Vagina (tissue), 2 donors: Measurements from ENCODE around the gene AFF3. TPM values are rescaled to one million over a fixed set of nuclear protein-coding genes. Genes with fewer than 3 reads are reported as not detected.
"Not testable (repeated sequence)": the region's sequence is repeated elsewhere in the genome, so short reads cannot be mapped to it uniquely, and the experiment has no call there.

Experiments
- DNase-seq, 2 donors: peaks; one replicate each; pipeline ENCODE4 v3.0.0-alpha.2; 2017; ENCODE audit errors: extremely low spot score in 2 of 2
- H3K27ac ChIP-seq: fragments of 200-600 bp; sonication (generic); one replicate; pipeline ENCODE4 v1.5.1; 2019
- H3K27me3 ChIP-seq: fragments of 200-600 bp; sonication (generic); one replicate; pipeline ENCODE4 v1.5.1; 2019
- H3K36me3 ChIP-seq, 2 donors: fragments of 200-600 bp; sonication (generic); one replicate each; pipeline ENCODE4 v1.5.1; 2017 to 2019
- H3K4me1 ChIP-seq: fragments of 200-600 bp; sonication (generic); one replicate; pipeline ENCODE4 v1.5.1; 2019
- H3K4me3 ChIP-seq, 2 donors: fragments of 200-600 bp; sonication (generic); 1 replicate in 1 of 2; 2 replicates in 1 of 2; pipeline ENCODE4 v1.5.1; 2016 to 2019
- H3K9me3 ChIP-seq: fragments of 200-600 bp; sonication (generic); one replicate; pipeline ENCODE4 v1.5.1; 2019
- CTCF ChIP-seq, 3 experiments: fragments of 450-650 bp in 2 of 3; fragments of 200-600 bp in 1 of 3; sonication (generic) in 1 of 3; IDR thresholded peaks; one replicate each; pipeline ENCODE4 v1.5.1; 2017 to 2019; ENCODE audit warnings: antibody characterized with exemption in 3 of 3, mild to moderate bottlenecking in 2 of 3, moderate library complexity in 2 of 3
- POLR2A ChIP-seq, 2 donors: fragments of 450-650 bp; IDR thresholded peaks; one replicate each; pipeline ENCODE4 v1.6.1; 2017; ENCODE audit warnings: antibody characterized with exemption in 2 of 2, mild to moderate bottlenecking in 2 of 2, moderate library complexity in 2 of 2
- POLR2AphosphoS5 ChIP-seq, 2 donors: sonication (generic); formaldehyde crosslinking; IDR thresholded peaks; one replicate each; pipeline ENCODE4 v1.9.0; 2017; ENCODE audit warnings: antibody characterized with exemption in 2 of 2, mild to moderate bottlenecking in 2 of 2, low read depth in 1 of 2; ENCODE audit not compliant: insufficient read depth in 1 of 2
- intact Hi-C: fragments of 100-400 bp; cut with DNase I; formaldehyde crosslinking; loops from one replicate; pipeline ENCODE4 v1.15.1; 2023
- total RNA-seq: library from RNA; depleted of rRNA; stranded (reverse); fragments of >200 nt; gene quantifications from one replicate; pipeline ENCODE4 v1.2.3, GENCODE V29; 2016

Gene AFF3
- total RNA-seq, 1 donor from 2014 or later: 7.6 TPM

GRCh38 chr2:99663641-99664040 lies 478.7 kb downstream of the AFF3 start:
- no peak overlapping the region for H3K27ac ChIP-seq
- no peaks in the 10 kb centered on the region for H3K36me3 ChIP-seq
- TF ChIP-seq POLR2AphosphoS5 (IDR thresholded peaks at IDR 0.05; ENCODE audit: insufficient read depth in 1 of 2, low read depth in 1 of 2) (no peak), CTCF (IDR thresholded peaks at IDR 0.05) (no peak), POLR2A (IDR thresholded peaks at IDR 0.05) (no peak)
- no peaks in the 10 kb centered on the region for H3K9me3 ChIP-seq
- no peak overlapping the region for H3K4me3 ChIP-seq
- H3K4me1 ChIP-seq: peaks cover 35% of the 10 kb centered on the region
- DNase-seq: no peak
- intact Hi-C loops: no loop called here
- no peaks in the 10 kb centered on the region for H3K27me3 ChIP-seq

DNA sequence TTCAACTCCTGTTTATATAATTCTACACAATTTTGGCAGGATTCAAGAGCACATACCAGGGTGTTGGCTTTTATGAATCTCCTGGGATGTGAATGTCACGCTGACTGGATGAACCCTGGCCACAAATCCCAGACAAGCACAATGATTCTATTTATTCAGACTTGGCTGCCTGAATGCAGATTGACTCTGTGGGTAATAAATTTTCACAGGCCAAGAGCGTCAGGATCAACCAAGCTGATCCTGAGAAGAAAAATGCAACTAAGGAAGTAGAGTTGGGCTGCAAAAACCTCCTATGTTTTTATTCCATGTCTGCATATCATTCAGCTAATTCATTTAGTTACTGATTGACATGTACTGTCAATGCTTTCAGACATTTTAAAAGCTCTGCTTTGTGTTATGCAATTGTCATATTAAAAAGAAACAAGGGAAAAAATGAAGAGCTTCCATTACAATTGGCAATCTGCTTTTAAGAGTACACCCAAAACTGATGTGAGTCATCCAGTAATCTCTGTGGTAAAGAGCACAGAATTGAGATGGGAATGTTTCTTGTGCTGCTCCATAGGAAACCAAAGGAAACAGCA lies 479.5 kb downstream of the AFF3 start:
- intact Hi-C loops: no loop called here
- H3K36me3 ChIP-seq: no peaks in the 10 kb centered on the region
- H3K27me3 ChIP-seq: no peaks in the 10 kb centered on the region
- no peak overlapping the region for H3K27ac ChIP-seq
- H3K4me1 ChIP-seq: peaks cover 39% of the 10 kb centered on the region
- TF ChIP-seq POLR2AphosphoS5 (IDR thresholded peaks at IDR 0.05; ENCODE audit: insufficient read depth in 1 of 2, low read depth in 1 of 2) (peak in 1 of 2 donors; percentile 35), CTCF (IDR thresholded peaks at IDR 0.05) (no peak)
- H3K9me3 ChIP-seq: no peaks in the 10 kb centered on the region
- DNase-seq: no peak
- no peak overlapping the region for H3K4me3 ChIP-seq

DNA sequence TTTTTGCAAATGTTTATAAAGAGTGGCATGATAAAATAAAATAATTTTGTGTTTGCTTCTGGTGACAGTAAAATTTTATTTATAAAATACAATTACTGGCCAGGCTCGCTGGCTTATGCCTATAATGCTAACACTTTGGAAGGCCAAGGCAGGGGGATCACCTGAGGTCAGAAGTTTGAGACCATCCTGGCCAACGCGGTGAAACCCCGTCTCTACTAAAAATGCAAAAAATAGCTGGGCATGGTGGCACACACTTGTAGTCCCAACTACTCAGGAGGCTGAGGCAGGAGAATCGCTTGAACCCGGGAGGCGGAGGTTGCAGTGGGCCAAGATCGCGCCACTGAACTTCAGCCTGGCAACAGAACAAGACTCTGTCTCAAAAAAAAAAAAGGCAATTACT lies 480.6 kb downstream of the AFF3 start:
- H3K27ac ChIP-seq, H3K36me3 ChIP-seq, DNase-seq, H3K4me3 ChIP-seq, intact Hi-C loops, H3K9me3 ChIP-seq, H3K27me3 ChIP-seq: not testable (repeated sequence)
- H3K4me1 ChIP-seq: peaks cover 48% of the 10 kb centered on the region

DNA sequence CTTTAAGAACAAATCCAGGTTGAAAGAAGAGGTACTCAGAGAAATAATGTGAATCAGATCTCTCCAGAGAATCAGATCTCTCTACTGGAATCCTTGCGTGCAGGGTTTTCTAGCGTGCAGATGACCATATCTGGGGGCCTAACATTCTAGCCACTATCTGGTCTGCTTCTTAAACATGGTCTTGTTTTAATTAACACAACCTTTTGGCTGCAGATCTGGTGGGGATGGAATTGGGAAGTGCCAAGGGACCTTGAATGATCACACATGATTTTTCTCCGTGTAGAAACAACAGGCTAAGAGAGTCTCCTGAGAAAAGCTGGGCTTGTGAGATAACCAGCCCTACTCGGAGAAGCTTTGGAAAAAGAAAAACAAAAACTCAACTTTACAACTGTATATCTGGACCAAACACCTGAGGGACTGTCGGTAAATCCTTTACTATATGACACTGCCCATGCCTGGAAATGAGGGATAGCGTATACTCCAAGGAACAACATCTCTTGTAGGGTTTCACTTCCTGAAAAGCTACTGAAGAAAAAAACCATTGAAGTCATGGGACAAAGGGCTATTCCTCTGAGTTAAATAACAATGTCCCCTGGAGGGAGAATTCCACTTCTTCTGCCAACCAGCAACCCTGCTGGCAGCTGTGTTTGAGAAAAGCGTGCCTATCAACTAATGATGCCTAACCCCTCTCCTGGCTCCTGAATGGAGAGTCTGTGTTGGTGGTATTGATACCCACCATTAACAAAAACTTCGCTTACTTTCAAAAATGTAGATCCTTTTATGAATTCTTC lies 481.6 kb downstream of the AFF3 start:
- Histone ChIP-seq H3K9me3 (no peaks in the 10 kb centered on the region), H3K27ac (no peak overlapping the region), H3K4me1 (peaks cover 48% of the 10 kb centered on the region), H3K4me3 (no peak overlapping the region), H3K27me3 (no peaks in the 10 kb centered on the region), H3K36me3 (no peaks in the 10 kb centered on the region)
- no peak for DNase-seq
- TF ChIP-seq POLR2AphosphoS5 (IDR thresholded peaks at IDR 0.05; ENCODE audit: insufficient read depth in 1 of 2, low read depth in 1 of 2) (no peak), CTCF (IDR thresholded peaks at IDR 0.05) (no peak), POLR2A (IDR thresholded peaks at IDR 0.05) (no peak)
- intact Hi-C loops: no loop called here

DNA sequence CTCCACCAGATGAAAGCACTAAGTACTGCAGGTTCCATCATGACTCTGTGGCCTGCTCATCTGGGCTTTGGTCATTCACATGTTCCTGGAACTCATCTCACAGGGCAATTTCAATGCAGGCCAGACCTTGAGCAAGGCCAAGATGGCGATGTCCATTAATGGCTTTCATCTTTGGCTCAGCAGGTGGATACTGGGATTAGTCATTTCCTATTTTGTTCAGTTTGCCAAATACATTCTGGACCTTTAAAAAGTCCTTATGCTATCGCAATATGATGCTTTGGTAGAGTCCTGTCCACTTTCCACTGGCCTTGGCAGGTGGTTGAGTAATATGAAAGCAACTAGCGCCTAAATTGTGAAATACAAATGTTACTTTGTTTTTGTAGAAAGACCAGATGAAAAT lies 482.5 kb downstream of the AFF3 start:
- Histone ChIP-seq H3K4me3 (no peak overlapping the region), H3K27ac (no peak overlapping the region), H3K36me3 (no peaks in the 10 kb centered on the region), H3K4me1 (peaks cover 46% of the 10 kb centered on the region), H3K9me3 (no peaks in the 10 kb centered on the region), H3K27me3 (no peaks in the 10 kb centered on the region)
- no peak for DNase-seq
- no peak for TF ChIP-seq CTCF (IDR thresholded peaks at IDR 0.05)
- no peak for TF ChIP-seq POLR2A (IDR thresholded peaks at IDR 0.05)
- no peak for TF ChIP-seq POLR2AphosphoS5 (IDR thresholded peaks at IDR 0.05; ENCODE audit: insufficient read depth in 1 of 2, low read depth in 1 of 2)
- intact Hi-C loops: no loop called here
